H1 (cell line): ENCODE results near the gene MARCHF10.
"Not testable (repeated sequence)": the region's sequence is repeated elsewhere in the genome, so short reads cannot be mapped to it uniquely, and the experiment has no call there.

Experiments used
- CTCF ChIP-seq, 3 experiments: IDR thresholded peaks; 1 replicate in 2 of 3; 2 replicates in 1 of 3; pipeline versions ENCODE4 v1.5.1 to v1.6.1; 2011; ENCODE audit warnings: low read length in 3 of 3, mild to moderate bottlenecking in 3 of 3, inconsistent platforms in 2 of 3, low read depth in 1 of 3, moderate library complexity in 1 of 3; ENCODE audit not compliant: insufficient read depth in 1 of 3; ENCODE audit errors: control extremely low read depth in 1 of 3
- POLR2AphosphoS5 ChIP-seq: IDR thresholded peaks from 2 replicates; pipeline ENCODE4 v1.6.1; 2011; ENCODE audit warnings: low read depth, low read length

- not testable (repeated sequence) for TF ChIP-seq CTCF (IDR thresholded peaks at IDR 0.05; ENCODE audit: control extremely low read depth in 1 of 3, insufficient read depth in 1 of 3, low read depth in 1 of 3, low read length in 3 of 3); POLR2AphosphoS5
Measured at GRCh38 chr17:62695093-62695738, 112.9 kb downstream of the MARCHF10 start.
